Ovary (tissue), 9 donors: Measurements from ENCODE around the gene NCAN. TPM values are rescaled to one million over a fixed set of nuclear protein-coding genes. Genes with fewer than 3 reads are reported as not detected.

Experiments used
- DNase-seq, 5 donors: peaks; one replicate each; pipeline ENCODE4 v3.0.0-alpha.2; 2019 to 2020
- H3K27ac ChIP-seq, 2 donors: fragments of 200-600 bp; one replicate each; pipeline versions ENCODE4 v1.5.1 to v1.8.0; 2019 to 2022
- H3K27me3 ChIP-seq: fragments of 200-600 bp; one replicate; pipeline ENCODE4 v1.8.0; 2022
- H3K36me3 ChIP-seq: fragments of 200-600 bp; sonication (generic); one replicate; pipeline ENCODE4 v1.5.1; 2019
- H3K4me1 ChIP-seq: one replicate; pipeline ENCODE4 v1.8.1; 2013; ENCODE audit warnings: mild to moderate bottlenecking, moderate library complexity; ENCODE audit not compliant: insufficient read depth
- H3K4me3 ChIP-seq: fragments of 200-600 bp; sonication (generic); one replicate; pipeline ENCODE4 v1.5.1; 2017
- H3K9me3 ChIP-seq, 2 donors: fragments of 200-600 bp in 1 of 2; sonication (generic) in 1 of 2; one replicate each; pipeline versions ENCODE4 v1.5.1 to v1.8.1; 2013 to 2019; ENCODE audit warnings: mild to moderate bottlenecking in 1 of 2, moderate library complexity in 1 of 2
- EP300 ChIP-seq: sonication (generic); formaldehyde crosslinking; IDR thresholded peaks from one replicate; pipeline ENCODE4 v1.6.1; 2017; ENCODE audit warnings: antibody characterized with exemption
- POLR2A ChIP-seq: fragments of 450-650 bp; IDR thresholded peaks from one replicate; pipeline ENCODE4 v1.6.1; 2017; ENCODE audit warnings: antibody characterized with exemption, mild to moderate bottlenecking, moderate library complexity
- WGBS, 3 donors: extraction: QIAGEN DNeasy Blood & Tissue Kit in 1 of 3; methylation state at CpG; one replicate each; pipeline versions ENCODE4 v1.1.5 to v1.1.7; 2013 to 2017; 5-methylcytosine and 5-hydroxymethylcytosine counted together
- intact Hi-C, 4 donors: fragments of 100-400 bp; cut with DNase I; formaldehyde crosslinking; loops; one replicate each; pipeline versions ENCODE4 v1.11.0 to v1.15.1; 2022 to 2023
- polyA plus RNA-seq, 2 donors: library from polyadenylated mRNA; stranded (reverse); fragments of 200-250 nt in 1 of 2; fragments of 350-450 nt in 1 of 2; fragmentation: Illumina TruSeq in 1 of 2; extraction: RNeasy Lipid Tissue Mini Kit (QIAGEN cat#74804) in 1 of 2; gene quantifications; one replicate each; pipeline ENCODE4 v1.2.3, GENCODE V29; 2013 to 2014
- total RNA-seq, 7 donors: library from RNA; depleted of rRNA in 2 of 7; stranded (reverse); fragments of >200 nt in 2 of 7; fragmentation: NEBNext Ultra II Directional in 3 of 7; extraction: Animal tissue kit (Norgen Biotek cat#: 25700) in 3 of 7; gene quantifications; one replicate each; pipeline versions ENCODE4 v1.1.0 to v1.2.4, GENCODE V29; 2016 to 2023
- TF ChIP-seq, protein P1 (sequence below), 3 donors: fragments of 450-650 bp in 2 of 3; fragments of 200-600 bp in 1 of 3; IDR thresholded peaks; one replicate each; pipeline versions ENCODE4 v1.5.1 to v1.8.0; 2016 to 2022; ENCODE audit warnings: antibody characterized with exemption in 3 of 3, mild to moderate bottlenecking in 1 of 3
- donor health status: DM: no; HTN: no; CAD: no; lungs with moderate emphysema.
- donor health status: DM: no; HTN: no; CAD: no.
- donor health status: Bipolar disorder and iron deficiency.
- donor health status: DM: yes; HTN: yes; CAD: no.
- donor health status: DM: no; HTN: no; CAD: no.
- donor health status: DM: yes; HTN: yes; CAD: no.

NCAN gene
- total and polyA plus RNA-seq, 9 donors, result not detected

- intact Hi-C loops, result no loop called here
- H3K27ac ChIP-seq, result no peak overlapping the region
- no peaks in the 10 kb centered on the region for H3K9me3 ChIP-seq
- H3K4me3 ChIP-seq, result no peak overlapping the region
- 92 to 94% (median 94%) methylated on average over 7 of the region's 7 CpGs for WGBS, 3 donors
- H3K4me1 ChIP-seq, result no peaks in the 10 kb centered on the region
- H3K36me3 ChIP-seq, result no peaks in the 10 kb centered on the region
- TF ChIP-seq EP300 (no peak), POLR2A (no peak)
- TF ChIP-seq, protein P1, sequence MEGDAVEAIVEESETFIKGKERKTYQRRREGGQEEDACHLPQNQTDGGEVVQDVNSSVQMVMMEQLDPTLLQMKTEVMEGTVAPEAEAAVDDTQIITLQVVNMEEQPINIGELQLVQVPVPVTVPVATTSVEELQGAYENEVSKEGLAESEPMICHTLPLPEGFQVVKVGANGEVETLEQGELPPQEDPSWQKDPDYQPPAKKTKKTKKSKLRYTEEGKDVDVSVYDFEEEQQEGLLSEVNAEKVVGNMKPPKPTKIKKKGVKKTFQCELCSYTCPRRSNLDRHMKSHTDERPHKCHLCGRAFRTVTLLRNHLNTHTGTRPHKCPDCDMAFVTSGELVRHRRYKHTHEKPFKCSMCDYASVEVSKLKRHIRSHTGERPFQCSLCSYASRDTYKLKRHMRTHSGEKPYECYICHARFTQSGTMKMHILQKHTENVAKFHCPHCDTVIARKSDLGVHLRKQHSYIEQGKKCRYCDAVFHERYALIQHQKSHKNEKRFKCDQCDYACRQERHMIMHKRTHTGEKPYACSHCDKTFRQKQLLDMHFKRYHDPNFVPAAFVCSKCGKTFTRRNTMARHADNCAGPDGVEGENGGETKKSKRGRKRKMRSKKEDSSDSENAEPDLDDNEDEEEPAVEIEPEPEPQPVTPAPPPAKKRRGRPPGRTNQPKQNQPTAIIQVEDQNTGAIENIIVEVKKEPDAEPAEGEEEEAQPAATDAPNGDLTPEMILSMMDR (IDR thresholded peaks at IDR 0.05), result no peak
- H3K27me3 ChIP-seq, result no peaks in the 10 kb centered on the region
- DNase-seq, result no peak
Observed at GRCh38 chr19:19278315-19278714, 66.6 kb downstream of the NCAN start.

DNA sequence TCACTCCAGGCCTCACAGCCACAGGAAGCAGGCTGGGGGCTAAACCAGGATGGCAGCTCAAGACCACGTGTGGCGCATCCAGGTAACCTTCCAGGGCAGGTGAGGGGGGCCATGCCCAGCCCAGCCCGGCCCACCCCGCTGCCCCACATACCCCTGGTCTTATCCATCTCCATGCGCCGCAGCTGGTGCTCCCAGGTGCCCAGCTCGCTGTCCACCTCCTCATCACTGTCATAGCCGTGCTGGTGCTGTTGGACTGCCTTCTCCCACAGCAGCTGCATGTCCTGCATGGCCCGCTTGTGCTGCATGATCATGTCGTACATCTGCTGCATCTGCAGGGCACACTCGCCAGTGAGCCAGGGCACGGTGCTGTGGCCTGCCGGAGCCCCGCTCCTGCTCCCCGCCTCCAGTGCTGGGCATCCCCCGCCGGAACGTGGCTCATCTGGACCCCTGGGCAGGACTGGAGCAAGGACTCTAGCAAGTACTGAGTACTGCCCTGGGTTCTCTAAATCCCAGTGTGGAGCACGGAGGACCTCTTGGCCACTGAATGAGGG is 67.4 kb downstream of the NCAN start:
- Histone ChIP-seq H3K27ac (no peak overlapping the region), H3K4me1 (no peaks in the 10 kb centered on the region), H3K9me3 (no peaks in the 10 kb centered on the region), H3K4me3 (no peak overlapping the region), H3K27me3 (no peaks in the 10 kb centered on the region), H3K36me3 (no peaks in the 10 kb centered on the region)
- DNase-seq, result no peak
- TF ChIP-seq, protein P1 (IDR thresholded peaks at IDR 0.05), result no peak
- no peak for TF ChIP-seq EP300
- no peak for TF ChIP-seq POLR2A
- WGBS, 3 donors, result 85 to 90% (median 89%) methylated on average over 19 of the region's 19 CpGs
- intact Hi-C loops, result no loop called here

GRCh38 chr19:19279853-19280252 is 68.1 kb downstream of the NCAN start:
- H3K4me3 ChIP-seq, result no peak overlapping the region
- H3K9me3 ChIP-seq, result no peaks in the 10 kb centered on the region
- H3K4me1 ChIP-seq, result no peaks in the 10 kb centered on the region
- TF ChIP-seq POLR2A, result no peak
- no peak for TF ChIP-seq EP300
- TF ChIP-seq, protein P1 (IDR thresholded peaks at IDR 0.05), result no peak
- whole genome bisulfite sequencing, 3 donors, result 85 to 94% (median 93%) methylated on average over 16 of the region's 16 CpGs
- DNase-seq, result no peak
- intact Hi-C loops, result no loop called here
- no peak overlapping the region for H3K27ac ChIP-seq
- H3K36me3 ChIP-seq, result no peaks in the 10 kb centered on the region
- no peaks in the 10 kb centered on the region for H3K27me3 ChIP-seq

- no peaks in the 10 kb centered on the region for H3K27me3 ChIP-seq
- H3K36me3 ChIP-seq, result no peaks in the 10 kb centered on the region
- no peaks in the 10 kb centered on the region for H3K9me3 ChIP-seq
- no peak for DNase-seq
- 80 to 84% (median 81%) methylated on average over 14 to 16 of the region's 16 CpGs for WGBS, 3 donors
- no peak overlapping the region for H3K27ac ChIP-seq
- intact Hi-C loops, result no loop called here
- TF ChIP-seq, protein P1 (IDR thresholded peaks at IDR 0.05), result no peak
- TF ChIP-seq POLR2A (no peak), EP300 (no peak)
- H3K4me1 ChIP-seq, result no peaks in the 10 kb centered on the region
- H3K4me3 ChIP-seq, result no peak overlapping the region
Observed at GRCh38 chr19:19280561-19280960, 68.8 kb downstream of the NCAN start.
